MM.1S (cell line): Measurements from ENCODE around the gene INO80B.

Experiments used
- EZH2 ChIP-seq: fragments of 300-600 bp; sonication (generic); optimal IDR thresholded peaks from 2 replicates; pipeline ENCODE3; 2017; ENCODE audit warnings: low read depth, mild to moderate bottlenecking, antibody characterized with exemption, low read length, mixed read lengths
- TF ChIP-seq, protein P1 (sequence below): fragments of 300-600 bp; sonication (generic); IDR thresholded peaks from 2 replicates; pipeline ENCODE4 v1.5.1; 2016; ENCODE audit warnings: antibody characterized with exemption, low read length, mixed read lengths

DNA sequence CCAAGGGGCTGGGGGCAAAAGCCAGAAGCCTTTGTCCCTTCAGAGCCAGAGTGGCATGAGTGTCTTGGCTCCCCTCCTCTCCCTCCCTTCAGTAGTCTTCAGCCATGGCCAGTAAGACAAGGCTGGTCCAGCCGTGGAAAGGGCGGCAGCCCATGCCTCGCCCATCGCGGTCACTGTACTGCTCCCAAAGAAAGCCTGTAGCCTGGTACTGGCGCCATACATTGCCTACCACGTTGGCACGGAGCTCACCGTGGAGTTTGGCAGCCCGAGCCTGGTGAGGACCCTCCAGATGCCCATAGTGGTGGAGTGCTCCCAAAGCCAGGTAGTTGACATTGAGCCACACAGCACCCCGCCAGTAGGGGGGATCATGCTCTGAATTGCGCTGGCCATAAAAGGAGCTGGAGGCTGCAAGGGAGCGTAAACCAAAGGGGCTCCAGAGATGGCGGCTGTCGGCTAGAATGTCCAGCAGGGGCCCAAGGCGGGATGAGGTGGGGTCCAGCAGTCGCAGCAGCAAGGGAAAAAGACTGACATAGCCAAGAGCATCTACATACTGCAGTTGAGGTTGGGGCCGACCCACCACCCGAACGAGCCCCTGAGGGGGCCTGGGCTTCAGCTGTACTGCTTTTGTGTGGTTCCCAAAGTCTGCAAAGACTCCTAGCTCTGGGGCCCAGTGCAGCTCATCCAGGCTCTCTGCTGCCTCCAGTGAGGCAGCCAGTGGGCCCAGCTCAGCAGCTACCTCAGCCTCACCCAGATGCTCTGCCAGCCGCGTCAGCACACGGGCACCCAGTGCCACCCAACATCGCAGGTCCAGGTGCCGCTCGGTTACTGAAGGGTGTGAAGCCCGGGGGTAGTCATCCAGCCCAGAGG, 6.5 kb downstream of the INO80B start:
- TF ChIP-seq, protein P1, sequence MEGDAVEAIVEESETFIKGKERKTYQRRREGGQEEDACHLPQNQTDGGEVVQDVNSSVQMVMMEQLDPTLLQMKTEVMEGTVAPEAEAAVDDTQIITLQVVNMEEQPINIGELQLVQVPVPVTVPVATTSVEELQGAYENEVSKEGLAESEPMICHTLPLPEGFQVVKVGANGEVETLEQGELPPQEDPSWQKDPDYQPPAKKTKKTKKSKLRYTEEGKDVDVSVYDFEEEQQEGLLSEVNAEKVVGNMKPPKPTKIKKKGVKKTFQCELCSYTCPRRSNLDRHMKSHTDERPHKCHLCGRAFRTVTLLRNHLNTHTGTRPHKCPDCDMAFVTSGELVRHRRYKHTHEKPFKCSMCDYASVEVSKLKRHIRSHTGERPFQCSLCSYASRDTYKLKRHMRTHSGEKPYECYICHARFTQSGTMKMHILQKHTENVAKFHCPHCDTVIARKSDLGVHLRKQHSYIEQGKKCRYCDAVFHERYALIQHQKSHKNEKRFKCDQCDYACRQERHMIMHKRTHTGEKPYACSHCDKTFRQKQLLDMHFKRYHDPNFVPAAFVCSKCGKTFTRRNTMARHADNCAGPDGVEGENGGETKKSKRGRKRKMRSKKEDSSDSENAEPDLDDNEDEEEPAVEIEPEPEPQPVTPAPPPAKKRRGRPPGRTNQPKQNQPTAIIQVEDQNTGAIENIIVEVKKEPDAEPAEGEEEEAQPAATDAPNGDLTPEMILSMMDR: peak; percentile 16; the same call in 1 of the 2 replicates
- no peak for TF ChIP-seq EZH2
